ENCODE data around the gene TPSG1.
"Not testable (repeated sequence)": the region's sequence is repeated elsewhere in the genome, so short reads cannot be mapped to it uniquely, and the experiment has no call there.

Gene TPSG1

GRCh38 chr16:1272453-1273198 lies 47.6 kb upstream of the TPSG1 start:
- Histone ChIP-seq H3K27me3 (ENCODE audit: insufficient read depth, poor library complexity, severe bottlenecking) (peaks cover under 1% of the 10 kb centered on the region), H3K27ac (replicated peaks) (no peak overlapping the region), H3K4me3 (replicated peaks; ENCODE audit: insufficient read depth, low read length) (no peak overlapping the region)
- TF ChIP-seq SPI1 (IDR thresholded peaks at IDR 0.05; ENCODE audit: borderline replicate concordance, low read depth) = no peak
- no peak for TF ChIP-seq GABPA (IDR thresholded peaks at IDR 0.05; ENCODE audit: low read depth)
- TF ChIP-seq, protein P1, sequence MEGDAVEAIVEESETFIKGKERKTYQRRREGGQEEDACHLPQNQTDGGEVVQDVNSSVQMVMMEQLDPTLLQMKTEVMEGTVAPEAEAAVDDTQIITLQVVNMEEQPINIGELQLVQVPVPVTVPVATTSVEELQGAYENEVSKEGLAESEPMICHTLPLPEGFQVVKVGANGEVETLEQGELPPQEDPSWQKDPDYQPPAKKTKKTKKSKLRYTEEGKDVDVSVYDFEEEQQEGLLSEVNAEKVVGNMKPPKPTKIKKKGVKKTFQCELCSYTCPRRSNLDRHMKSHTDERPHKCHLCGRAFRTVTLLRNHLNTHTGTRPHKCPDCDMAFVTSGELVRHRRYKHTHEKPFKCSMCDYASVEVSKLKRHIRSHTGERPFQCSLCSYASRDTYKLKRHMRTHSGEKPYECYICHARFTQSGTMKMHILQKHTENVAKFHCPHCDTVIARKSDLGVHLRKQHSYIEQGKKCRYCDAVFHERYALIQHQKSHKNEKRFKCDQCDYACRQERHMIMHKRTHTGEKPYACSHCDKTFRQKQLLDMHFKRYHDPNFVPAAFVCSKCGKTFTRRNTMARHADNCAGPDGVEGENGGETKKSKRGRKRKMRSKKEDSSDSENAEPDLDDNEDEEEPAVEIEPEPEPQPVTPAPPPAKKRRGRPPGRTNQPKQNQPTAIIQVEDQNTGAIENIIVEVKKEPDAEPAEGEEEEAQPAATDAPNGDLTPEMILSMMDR (IDR thresholded peaks at IDR 0.05; ENCODE audit: insufficient read depth, low read length) = no peak
- no peak for DNase-seq (ENCODE audit: low read depth in 1 of 2, low spot score in 1 of 2)

DNA sequence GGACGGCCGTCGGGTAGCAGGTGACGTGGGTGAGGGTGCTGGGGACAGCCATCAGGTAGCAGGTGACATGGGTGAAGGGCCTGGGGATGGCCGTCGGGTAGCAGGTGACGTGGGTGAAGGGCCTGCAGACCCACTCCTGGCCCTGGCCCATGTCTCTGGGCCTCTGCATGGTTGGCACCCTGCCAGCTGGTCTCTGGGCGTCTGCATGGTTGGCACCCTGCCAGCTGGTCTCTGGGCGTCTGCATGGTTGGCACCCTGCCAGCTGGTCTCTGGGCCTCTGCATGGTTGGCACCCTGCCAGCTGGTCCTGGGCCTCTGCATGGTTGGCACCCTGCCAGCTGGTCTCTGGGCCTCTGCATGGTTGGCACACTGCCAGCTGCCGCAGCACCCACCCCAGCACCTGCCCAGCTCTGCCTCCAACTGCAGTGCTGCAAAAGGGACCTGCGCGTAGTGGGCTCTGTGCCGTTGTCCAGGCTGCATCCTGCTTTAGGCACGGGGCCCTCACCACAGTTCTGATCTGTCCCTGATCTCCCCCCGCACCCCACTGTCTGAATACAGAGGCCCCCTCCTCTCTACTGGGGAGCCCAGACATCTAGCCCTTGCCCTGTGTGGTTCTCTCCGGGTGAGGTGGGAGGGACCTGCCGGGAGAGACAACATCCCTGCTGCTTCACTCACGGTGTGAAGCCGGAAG lies 46.8 kb upstream of the TPSG1 start:
- H3K4me3 ChIP-seq (replicated peaks; ENCODE audit: insufficient read depth, low read length); H3K27ac ChIP-seq (replicated peaks); H3K27me3 ChIP-seq (ENCODE audit: insufficient read depth, poor library complexity, severe bottlenecking): not testable (repeated sequence)
- TF ChIP-seq POLR2AphosphoS5 (IDR thresholded peaks at IDR 0.05; ENCODE audit: low read depth) = peak; percentile 40; the same call in 1 of the 2 replicates
- peak in 1 of 2 experiments; percentile 14 for DNase-seq (ENCODE audit: low read depth in 1 of 2, low spot score in 1 of 2)

DNA sequence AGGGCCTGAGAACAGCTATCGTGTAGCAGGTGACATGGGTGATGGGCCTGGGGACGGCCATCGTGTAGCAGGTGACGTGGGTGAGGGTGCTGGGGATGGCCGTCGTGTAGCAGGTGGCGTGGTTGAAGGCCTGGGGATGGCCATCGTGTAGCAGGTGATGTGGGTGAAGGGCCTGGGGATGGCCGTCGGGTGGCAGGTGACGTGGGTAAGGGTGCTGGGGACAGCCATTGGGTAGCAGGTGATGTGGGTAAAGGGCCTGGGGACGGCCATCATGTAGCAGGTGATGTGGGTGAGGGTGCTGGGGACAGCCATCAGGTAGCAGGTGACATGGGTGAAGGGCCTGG lies 46.3 kb upstream of the TPSG1 start:
- TF ChIP-seq GABPA (IDR thresholded peaks at IDR 0.05; ENCODE audit: low read depth) = no peak
- TF ChIP-seq, protein P2, sequence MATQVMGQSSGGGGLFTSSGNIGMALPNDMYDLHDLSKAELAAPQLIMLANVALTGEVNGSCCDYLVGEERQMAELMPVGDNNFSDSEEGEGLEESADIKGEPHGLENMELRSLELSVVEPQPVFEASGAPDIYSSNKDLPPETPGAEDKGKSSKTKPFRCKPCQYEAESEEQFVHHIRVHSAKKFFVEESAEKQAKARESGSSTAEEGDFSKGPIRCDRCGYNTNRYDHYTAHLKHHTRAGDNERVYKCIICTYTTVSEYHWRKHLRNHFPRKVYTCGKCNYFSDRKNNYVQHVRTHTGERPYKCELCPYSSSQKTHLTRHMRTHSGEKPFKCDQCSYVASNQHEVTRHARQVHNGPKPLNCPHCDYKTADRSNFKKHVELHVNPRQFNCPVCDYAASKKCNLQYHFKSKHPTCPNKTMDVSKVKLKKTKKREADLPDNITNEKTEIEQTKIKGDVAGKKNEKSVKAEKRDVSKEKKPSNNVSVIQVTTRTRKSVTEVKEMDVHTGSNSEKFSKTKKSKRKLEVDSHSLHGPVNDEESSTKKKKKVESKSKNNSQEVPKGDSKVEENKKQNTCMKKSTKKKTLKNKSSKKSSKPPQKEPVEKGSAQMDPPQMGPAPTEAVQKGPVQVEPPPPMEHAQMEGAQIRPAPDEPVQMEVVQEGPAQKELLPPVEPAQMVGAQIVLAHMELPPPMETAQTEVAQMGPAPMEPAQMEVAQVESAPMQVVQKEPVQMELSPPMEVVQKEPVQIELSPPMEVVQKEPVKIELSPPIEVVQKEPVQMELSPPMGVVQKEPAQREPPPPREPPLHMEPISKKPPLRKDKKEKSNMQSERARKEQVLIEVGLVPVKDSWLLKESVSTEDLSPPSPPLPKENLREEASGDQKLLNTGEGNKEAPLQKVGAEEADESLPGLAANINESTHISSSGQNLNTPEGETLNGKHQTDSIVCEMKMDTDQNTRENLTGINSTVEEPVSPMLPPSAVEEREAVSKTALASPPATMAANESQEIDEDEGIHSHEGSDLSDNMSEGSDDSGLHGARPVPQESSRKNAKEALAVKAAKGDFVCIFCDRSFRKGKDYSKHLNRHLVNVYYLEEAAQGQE (IDR thresholded peaks at IDR 0.05; ENCODE audit: insufficient replicate concordance, low read depth) = no peak
- no peak for TF ChIP-seq POLR2AphosphoS5 (IDR thresholded peaks at IDR 0.05; ENCODE audit: low read depth)
- TF ChIP-seq, protein P1 (IDR thresholded peaks at IDR 0.05; ENCODE audit: insufficient read depth, low read length) = no peak
- TF ChIP-seq SPI1 (IDR thresholded peaks at IDR 0.05; ENCODE audit: borderline replicate concordance, low read depth) = no peak
- no peak overlapping the region for H3K4me3 ChIP-seq (replicated peaks; ENCODE audit: insufficient read depth, low read length)
- DNase-seq (ENCODE audit: low read depth in 1 of 2, low spot score in 1 of 2) = no peak
- H3K27me3 ChIP-seq (ENCODE audit: insufficient read depth, poor library complexity, severe bottlenecking) = no peaks in the 10 kb centered on the region
- H3K27ac ChIP-seq (replicated peaks) = no peak overlapping the region

DNA sequence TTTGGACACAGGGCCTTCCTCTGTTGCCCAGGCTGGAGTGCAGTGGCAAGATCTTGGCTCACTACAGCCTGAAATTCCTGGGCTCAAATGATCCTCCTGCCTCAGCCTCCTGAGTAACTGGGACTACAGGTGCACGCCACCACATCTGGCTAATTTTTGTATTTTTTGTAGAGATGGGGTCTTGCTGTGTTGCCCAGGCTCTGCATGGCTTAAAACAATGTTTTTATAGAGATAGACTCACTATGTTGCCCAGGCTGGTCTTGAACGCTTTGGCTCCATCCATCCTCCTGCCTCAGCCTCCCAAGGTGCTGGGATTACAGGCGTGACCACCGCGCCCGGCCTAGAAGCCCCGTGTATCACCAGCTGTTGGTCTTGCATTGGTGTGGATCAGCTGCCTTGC lies 44.4 kb upstream of the TPSG1 start:
- H3K27me3 ChIP-seq (ENCODE audit: insufficient read depth, poor library complexity, severe bottlenecking); DNase-seq (ENCODE audit: low read depth in 1 of 2, low spot score in 1 of 2); H3K4me3 ChIP-seq (replicated peaks; ENCODE audit: insufficient read depth, low read length); H3K27ac ChIP-seq (replicated peaks): not testable (repeated sequence)

GRCh38 chr16:1265826-1266225 lies 40.8 kb upstream of the TPSG1 start:
- Histone ChIP-seq H3K27me3 (ENCODE audit: insufficient read depth, poor library complexity, severe bottlenecking) (peaks cover 17% of the 10 kb centered on the region), H3K27ac (replicated peaks) (no peak overlapping the region), H3K4me3 (replicated peaks; ENCODE audit: insufficient read depth, low read length) (no peak overlapping the region)
- DNase-seq (ENCODE audit: low read depth in 1 of 2, low spot score in 1 of 2) = no peak
- TF ChIP-seq, protein P2 (IDR thresholded peaks at IDR 0.05; ENCODE audit: insufficient replicate concordance, low read depth) = no peak
- TF ChIP-seq SPI1 (IDR thresholded peaks at IDR 0.05; ENCODE audit: borderline replicate concordance, low read depth) (no peak), GABPA (IDR thresholded peaks at IDR 0.05; ENCODE audit: low read depth) (no peak), POLR2AphosphoS5 (IDR thresholded peaks at IDR 0.05; ENCODE audit: low read depth) (no peak)
- TF ChIP-seq, protein P1 (IDR thresholded peaks at IDR 0.05; ENCODE audit: insufficient read depth, low read length) = no peak

Measured in HL-60 (cell line).